Hepatocyte (in vitro differentiated cells): ENCODE data around the gene CARS1. TPM values are rescaled to one million over a fixed set of nuclear protein-coding genes. Genes with fewer than 3 reads are reported as not detected.

Experiments
- DNase-seq: peaks from one replicate; pipeline ENCODE4 v3.0.0-alpha.2; 2016; ENCODE audit warnings: low spot score
- H2AFZ ChIP-seq: fragments of 200-600 bp; sonication (generic); 2 replicates; pipeline ENCODE4 v1.6.0; 2016; ENCODE audit warnings: antibody characterized with exemption, mild to moderate bottlenecking
- H3K27ac ChIP-seq: fragments of 200-600 bp; sonication (generic); 2 replicates; pipeline ENCODE4 v1.5.1; 2016; ENCODE audit warnings: mild to moderate bottlenecking
- H3K27me3 ChIP-seq: fragments of 200-600 bp; sonication (generic); 2 replicates; pipeline ENCODE4 v1.6.1; 2016
- H3K36me3 ChIP-seq: fragments of 200-600 bp; sonication (generic); replicated peaks from 2 replicates; pipeline ENCODE4 v1.5.1; 2016; ENCODE audit warnings: low read depth; ENCODE audit not compliant: insufficient read depth
- H3K4me1 ChIP-seq: fragments of 200-600 bp; sonication (generic); 2 replicates; pipeline ENCODE4 v1.5.1; 2016; ENCODE audit warnings: mild to moderate bottlenecking, moderate library complexity; ENCODE audit not compliant: insufficient read depth
- H3K4me2 ChIP-seq: fragments of 200-600 bp; sonication (generic); 2 replicates; pipeline ENCODE4 v1.6.0; 2016
- H3K4me3 ChIP-seq: fragments of 200-600 bp; sonication (generic); 2 replicates; pipeline ENCODE4 v1.5.1; 2016; ENCODE audit warnings: mild to moderate bottlenecking
- H3K79me2 ChIP-seq: fragments of 200-600 bp; sonication (generic); 2 replicates; pipeline ENCODE4 v1.6.0; 2017; ENCODE audit warnings: mild to moderate bottlenecking
- H3K9me2 ChIP-seq: fragments of 200-600 bp; sonication (generic); replicated peaks from 2 replicates; pipeline ENCODE4 v1.6.0; 2017; ENCODE audit warnings: mild to moderate bottlenecking; ENCODE audit not compliant: insufficient read depth
- H3K9me3 ChIP-seq: fragments of 200-600 bp; sonication (generic); 2 replicates; pipeline ENCODE4 v1.5.1; 2016; ENCODE audit warnings: low read depth, mild to moderate bottlenecking
- H4K20me1 ChIP-seq: fragments of 200-600 bp; sonication (generic); 2 replicates; pipeline ENCODE4 v1.6.0; 2016; ENCODE audit warnings: mild to moderate bottlenecking; ENCODE audit not compliant: insufficient read depth, poor library complexity, severe bottlenecking
- CTCF ChIP-seq: fragments of 200-600 bp; sonication (generic); IDR thresholded peaks from 2 replicates; pipeline ENCODE4 v1.5.1; 2016; ENCODE audit warnings: antibody characterized with exemption, mild to moderate bottlenecking; ENCODE audit not compliant: poor library complexity
- EZH2 ChIP-seq: fragments of 200-600 bp; sonication (generic); IDR thresholded peaks from 2 replicates; pipeline ENCODE4 v1.6.1; 2016; ENCODE audit warnings: antibody characterized with exemption, mild to moderate bottlenecking, borderline replicate concordance
- EZH2phosphoT487 ChIP-seq: fragments of 200-600 bp; sonication (generic); IDR thresholded peaks from one replicate; pipeline ENCODE4 v1.6.1; 2018; ENCODE audit warnings: antibody characterized with exemption, mild to moderate bottlenecking, low read depth, moderate library complexity; ENCODE audit not compliant: unreplicated experiment, severe bottlenecking
- WGBS: methylation state at CpG from one replicate; pipeline ENCODE4 v1.1.6; 2016; ENCODE audit warnings: low lambda C conversion rate; ENCODE audit errors: missing lambda C conversion rate; 5-methylcytosine and 5-hydroxymethylcytosine counted together
- polyA plus RNA-seq: library from polyadenylated mRNA; unstranded; fragments of >200 nt; fragmentation: Nextera tagmentation; extraction: Ambion mirVana; gene quantifications from 2 replicates; pipeline ENCODE4 v1.2.1, GENCODE V29; 2016
- total RNA-seq: library from RNA; depleted of rRNA; stranded (reverse); fragments of >200 nt; gene quantifications from 2 replicates; pipeline ENCODE4 v1.2.3, GENCODE V29; 2014

Gene CARS1
- total and polyA plus RNA-seq, 2 experiments from 2014 or later, result 35.5 to 42.0 TPM

- H2AFZ ChIP-seq, result no peak overlapping the region
- H4K20me1 ChIP-seq, result no peaks in the 10 kb centered on the region
- H3K9me3 ChIP-seq, result no peaks in the 10 kb centered on the region
- H3K4me1 ChIP-seq, result no peaks in the 10 kb centered on the region
- no peaks in the 10 kb centered on the region for H3K79me2 ChIP-seq
- no peak overlapping the region for H3K4me3 ChIP-seq
- H3K27me3 ChIP-seq, result no peaks in the 10 kb centered on the region
- TF ChIP-seq CTCF (no peak), EZH2 (no peak), EZH2phosphoT487 (no peak)
- H3K27ac ChIP-seq, result no peak overlapping the region
- no peaks in the 10 kb centered on the region for H3K9me2 ChIP-seq
- no peak for DNase-seq
- WGBS, result 92% methylated on average over 13 of the region's 13 CpGs
- no peaks in the 10 kb centered on the region for H3K36me3 ChIP-seq
- no peak overlapping the region for H3K4me2 ChIP-seq
Observed at GRCh38 chr11:3010521-3011275, 46.5 kb downstream of the CARS1 start.

GRCh38 chr11:3010004-3010403 is 47.2 kb downstream of the CARS1 start:
- Histone ChIP-seq H3K9me2 (no peaks in the 10 kb centered on the region), H3K27ac (no peak overlapping the region), H3K9me3 (no peaks in the 10 kb centered on the region), H3K4me2 (no peak overlapping the region), H3K79me2 (no peaks in the 10 kb centered on the region), H3K4me3 (no peak overlapping the region), H4K20me1 (no peaks in the 10 kb centered on the region), H3K36me3 (no peaks in the 10 kb centered on the region), H3K4me1 (no peaks in the 10 kb centered on the region), H2AFZ (no peak overlapping the region), H3K27me3 (no peaks in the 10 kb centered on the region)
- TF ChIP-seq EZH2phosphoT487 (no peak), EZH2 (no peak), CTCF (no peak)
- WGBS, result 98% methylated on average over 13 of the region's 13 CpGs
- no peak for DNase-seq

GRCh38 chr11:3009481-3009880 is 47.7 kb downstream of the CARS1 start:
- WGBS, result 85% methylated on average over 5 of the region's 5 CpGs
- no peak overlapping the region for H2AFZ ChIP-seq
- no peak overlapping the region for H3K4me2 ChIP-seq
- no peak for TF ChIP-seq EZH2
- TF ChIP-seq CTCF, result no peak
- no peak for TF ChIP-seq EZH2phosphoT487
- H4K20me1 ChIP-seq, result no peaks in the 10 kb centered on the region
- no peak overlapping the region for H3K4me3 ChIP-seq
- H3K79me2 ChIP-seq, result no peaks in the 10 kb centered on the region
- H3K4me1 ChIP-seq, result no peaks in the 10 kb centered on the region
- no peaks in the 10 kb centered on the region for H3K9me3 ChIP-seq
- no peak for DNase-seq
- no peaks in the 10 kb centered on the region for H3K36me3 ChIP-seq
- no peaks in the 10 kb centered on the region for H3K27me3 ChIP-seq
- H3K27ac ChIP-seq, result no peak overlapping the region
- no peaks in the 10 kb centered on the region for H3K9me2 ChIP-seq
